Melanocyte of skin (primary cell): Measurements from ENCODE around the gene TSEN15. TPM values are rescaled to one million over a fixed set of nuclear protein-coding genes. Genes with fewer than 3 reads are reported as not detected.

ENCODE experiments used
- total RNA-seq, 2 donors: library from RNA; depleted of rRNA; stranded (reverse); fragments of >200 nt; gene quantifications; 2 replicates each; pipeline ENCODE4 v1.2.3, GENCODE V29; 2012

The TSEN15 gene
- total RNA-seq: 10 to 100 TPM; 29.3 to 48.0 TPM

GRCh38 chr1:184051485-184052193, at the start of gene TSEN15:
Gene TSEN15, plus strand, starts transcription at chr1:184051730. Its CDS starts 26 bp downstream, at chr1:184051756.

Other genes with a start within 250 kb of the TSEN15 start
- 1 to 10 TPM; 3.4 to 6.7 TPM for gene RGL1, start 246.6 kb upstream of the TSEN15 start, total RNA-seq
- gene COLGALT2, start 14.0 kb upstream of the TSEN15 start, total RNA-seq: under 1 TPM; 0.69 to 1.00 TPM